ENCODE data around the gene PGAP6.

The PGAP6 gene

DNA sequence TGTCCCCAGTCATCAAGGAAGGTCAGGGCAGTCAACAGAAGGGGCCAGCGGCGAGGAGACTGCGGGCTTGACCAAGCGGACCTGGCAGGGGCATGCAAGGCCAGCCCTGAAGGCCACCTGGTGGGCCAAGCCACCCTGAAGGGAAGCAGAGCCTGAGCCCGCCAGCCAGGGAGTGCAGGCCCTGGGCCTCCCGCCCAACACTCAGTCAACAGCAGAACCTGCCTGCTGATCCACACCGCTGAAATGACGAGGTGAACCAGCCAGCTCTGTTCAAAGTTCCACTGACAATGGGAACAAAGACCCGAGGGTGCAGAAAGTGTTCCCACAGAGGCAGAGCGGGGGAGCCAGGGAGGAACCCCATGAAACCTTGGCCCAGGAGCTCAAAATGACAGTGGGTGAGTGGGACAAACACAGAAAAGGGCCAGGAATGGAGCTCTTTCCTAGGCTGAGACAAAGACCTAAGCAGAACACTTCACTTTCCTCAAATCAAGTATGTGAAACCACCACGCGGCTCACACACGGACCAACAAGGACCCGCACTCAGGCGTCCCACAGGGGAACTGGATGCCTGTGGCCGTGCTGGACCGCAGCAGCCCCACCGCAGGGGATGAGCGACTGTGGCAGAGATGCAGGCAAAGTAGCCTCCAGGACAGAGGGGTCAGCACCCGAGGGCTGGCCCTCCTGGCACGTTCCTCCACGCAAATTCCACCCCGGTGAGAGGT, 41.2 kb downstream of the PGAP6 start:
- H4K20me1 ChIP-seq (ENCODE audit: insufficient read depth, low read length) = peaks cover 69% of the 10 kb centered on the region
- no peak overlapping the region for H3K4me2 ChIP-seq (ENCODE audit: insufficient read depth, low read length)
- H3K9me3 ChIP-seq (ENCODE audit: insufficient read depth, low read length, severe bottlenecking) = no peaks in the 10 kb centered on the region
- DNase-seq (no peak), ATAC-seq (ENCODE audit: insufficient read depth, low read depth) (no peak)
- peaks cover 93% of the 10 kb centered on the region for H3K79me2 ChIP-seq (ENCODE audit: insufficient read depth, low read length)
- TF ChIP-seq CTCF (IDR thresholded peaks at IDR 0.05; ENCODE audit: borderline replicate concordance, extremely low read depth, low read length, poor library complexity, severe bottlenecking) (no peak), EZH2 (IDR thresholded peaks at IDR 0.05; ENCODE audit: borderline replicate concordance, low read depth, low read length, severe bottlenecking) (no peak)
- no peak overlapping the region for H3K4me3 ChIP-seq (ENCODE audit: low read depth in 1 of 2, low read length in 2 of 2)
- no peak overlapping the region for H3K27ac ChIP-seq (ENCODE audit: low read length)
- no peak overlapping the region for H3K9ac ChIP-seq (ENCODE audit: low read depth, low read length)
- peaks cover 27% of the 10 kb centered on the region for H3K36me3 ChIP-seq (ENCODE audit: insufficient read depth, low read length)
- peaks cover 14% of the 10 kb centered on the region for H3K4me1 ChIP-seq (ENCODE audit: insufficient read depth, low read length)
- H3K27me3 ChIP-seq (ENCODE audit: insufficient read depth, low read length, poor library complexity) = no peaks in the 10 kb centered on the region
- no peak overlapping the region for H2AFZ ChIP-seq (ENCODE audit: low read depth, low read length)

- H4K20me1 ChIP-seq (ENCODE audit: insufficient read depth, low read length) = peaks cover 67% of the 10 kb centered on the region
- peaks cover 19% of the 10 kb centered on the region for H3K36me3 ChIP-seq (ENCODE audit: insufficient read depth, low read length)
- no peak overlapping the region for H3K27ac ChIP-seq (ENCODE audit: low read length)
- no peak overlapping the region for H3K9ac ChIP-seq (ENCODE audit: low read depth, low read length)
- DNase-seq (no peak), ATAC-seq (ENCODE audit: insufficient read depth, low read depth) (no peak)
- H3K4me1 ChIP-seq (ENCODE audit: insufficient read depth, low read length) = peaks cover 12% of the 10 kb centered on the region; the same call in 1 of the 2 replicates
- H3K9me3 ChIP-seq (ENCODE audit: insufficient read depth, low read length, severe bottlenecking) = no peaks in the 10 kb centered on the region
- TF ChIP-seq EZH2 (IDR thresholded peaks at IDR 0.05; ENCODE audit: borderline replicate concordance, low read depth, low read length, severe bottlenecking) (no peak), CTCF (IDR thresholded peaks at IDR 0.05; ENCODE audit: borderline replicate concordance, extremely low read depth, low read length, poor library complexity, severe bottlenecking) (no peak)
- H3K4me2 ChIP-seq (ENCODE audit: insufficient read depth, low read length) = no peak overlapping the region
- no peak overlapping the region for H2AFZ ChIP-seq (ENCODE audit: low read depth, low read length)
- H3K4me3 ChIP-seq (ENCODE audit: low read depth in 1 of 2, low read length in 2 of 2) = no peak overlapping the region
- peaks cover 95% of the 10 kb centered on the region for H3K79me2 ChIP-seq (ENCODE audit: insufficient read depth, low read length)
- H3K27me3 ChIP-seq (ENCODE audit: insufficient read depth, low read length, poor library complexity) = no peaks in the 10 kb centered on the region
Observed at GRCh38 chr16:339680-340079, 42.1 kb downstream of the PGAP6 start.

GRCh38 chr16:337975-338575, 43.7 kb downstream of the PGAP6 start:
- H3K79me2 ChIP-seq (ENCODE audit: insufficient read depth, low read length) = peaks cover 95% of the 10 kb centered on the region
- H2AFZ ChIP-seq (ENCODE audit: low read depth, low read length) = no peak overlapping the region
- H3K9me3 ChIP-seq (ENCODE audit: insufficient read depth, low read length, severe bottlenecking) = no peaks in the 10 kb centered on the region
- no peaks in the 10 kb centered on the region for H3K27me3 ChIP-seq (ENCODE audit: insufficient read depth, low read length, poor library complexity)
- TF ChIP-seq EZH2 (IDR thresholded peaks at IDR 0.05; ENCODE audit: borderline replicate concordance, low read depth, low read length, severe bottlenecking) = no peak
- TF ChIP-seq CTCF (IDR thresholded peaks at IDR 0.05; ENCODE audit: borderline replicate concordance, extremely low read depth, low read length, poor library complexity, severe bottlenecking) = no peak
- peaks cover 72% of the 10 kb centered on the region for H4K20me1 ChIP-seq (ENCODE audit: insufficient read depth, low read length)
- H3K36me3 ChIP-seq (ENCODE audit: insufficient read depth, low read length) = peaks cover 10% of the 10 kb centered on the region
- no peak for DNase-seq
- H3K9ac ChIP-seq (ENCODE audit: low read depth, low read length) = no peak overlapping the region
- no peak overlapping the region for H3K27ac ChIP-seq (ENCODE audit: low read length)
- peaks cover 12% of the 10 kb centered on the region; the same call in 1 of the 2 replicates for H3K4me1 ChIP-seq (ENCODE audit: insufficient read depth, low read length)
- no peak overlapping the region for H3K4me3 ChIP-seq (ENCODE audit: low read depth in 1 of 2, low read length in 2 of 2)
- ATAC-seq (ENCODE audit: insufficient read depth, low read depth) = no peak
- no peak overlapping the region for H3K4me2 ChIP-seq (ENCODE audit: insufficient read depth, low read length)

Data from DND-41 (cell line).